BLaER1 treated with 17β-estradiol and CSF1 and Interleukin-3, amounts not matched to agents 10 nM and 100 nM (cell line): ENCODE results near the gene ZNF624.

Source experiments
- H3K27ac ChIP-seq, 11 experiments: shearing (Covaris generic); formaldehyde crosslinking; 2 replicates each; pipeline ENCODE4 v1.8.1; 2022
- H3K27me3 ChIP-seq, 11 experiments: shearing (Covaris generic); formaldehyde crosslinking; 2 replicates each; pipeline ENCODE4 v1.8.1; 2022
- H3K36me3 ChIP-seq, 11 experiments: shearing (Covaris generic); formaldehyde crosslinking; 2 replicates each; pipeline ENCODE4 v1.8.1; 2022
- H3K4me1 ChIP-seq, 10 experiments: shearing (Covaris generic); formaldehyde crosslinking; 2 replicates each; pipeline ENCODE4 v1.8.1; 2022
- H3K4me2 ChIP-seq, 11 experiments: shearing (Covaris generic); formaldehyde crosslinking; 2 replicates each; pipeline ENCODE4 v1.8.1; 2022
- H3K4me3 ChIP-seq, 10 experiments: shearing (Covaris generic); formaldehyde crosslinking; 2 replicates each; pipeline ENCODE4 v1.8.1; 2022
- H3K9ac ChIP-seq, 11 experiments: shearing (Covaris generic); formaldehyde crosslinking; 2 replicates each; pipeline ENCODE4 v1.8.1; 2022
- H3K9me3 ChIP-seq, 11 experiments: shearing (Covaris generic); formaldehyde crosslinking; replicated peaks in 1 of 11; 2 replicates each; pipeline ENCODE4 v1.8.1; 2022
- H4K20me1 ChIP-seq, 11 experiments: shearing (Covaris generic); formaldehyde crosslinking; 2 replicates each; pipeline ENCODE4 v1.8.1; 2022
- Cebpa-rat ChIP-seq, 11 experiments: shearing (Covaris generic); IDR thresholded peaks; 2 replicates each; pipeline ENCODE4 v1.8.1; 2022

Gene ZNF624

GRCh38 chr17:16662936-16663335 is 9.3 kb upstream of the ZNF624 start:
- H3K9me3 ChIP-seq = peaks cover 7 to 16% (median 9%) of the 10 kb centered on the region in 11 experiments; a peak in 21 of 22 replicates
- no peak overlapping the region for H3K27ac ChIP-seq
- H3K4me2 ChIP-seq = no peak overlapping the region
- TF ChIP-seq Cebpa-rat (IDR thresholded peaks at IDR 0.05) = no peak
- no peaks in the 10 kb centered on the region for H4K20me1 ChIP-seq
- H3K9ac ChIP-seq = no peak overlapping the region
- no peaks in the 10 kb centered on the region for H3K36me3 ChIP-seq
- peaks cover 6 to 22% (median 18%) of the 10 kb centered on the region in 10 experiments; a peak in 19 of 20 replicates for H3K4me1 ChIP-seq
- peaks cover 11 to 15% (median 13%) of the 10 kb centered on the region in 11 experiments for H3K27me3 ChIP-seq
- H3K4me3 ChIP-seq = no peak overlapping the region

- Histone ChIP-seq H3K9ac (no peak overlapping the region), H3K36me3 (no peaks in the 10 kb centered on the region), H3K9me3 (peaks cover 9 to 26% (median 18%) of the 10 kb centered on the region in 11 experiments; a peak in 21 of 22 replicates), H3K27ac (no peak overlapping the region), H3K4me2 (no peak overlapping the region), H4K20me1 (no peaks in the 10 kb centered on the region), H3K4me1 (peaks cover 0 to 10% (median 7%) of the 10 kb centered on the region in 10 experiments; a peak in 15 of 20 replicates), H3K4me3 (no peak overlapping the region), H3K27me3 (0 out of 22 replicates have a peak, but pooled peaks cover 0 to under 1% (median 0%) of the 10 kb centered on the region in 11 experiments)
- no peak for TF ChIP-seq Cebpa-rat (IDR thresholded peaks at IDR 0.05)
Observed at GRCh38 chr17:16661217-16661616, 7.6 kb upstream of the ZNF624 start.

- Histone ChIP-seq H3K27me3 (no peaks in the 10 kb centered on the region), H3K9me3 (peaks cover 1 to 44% (median 18%) of the 10 kb centered on the region in 11 experiments; a peak in 20 of 22 replicates), H3K36me3 (peaks cover 2 to 34% (median 21%) of the 10 kb centered on the region in 11 experiments; a peak in 20 of 22 replicates), H4K20me1 (no peaks in the 10 kb centered on the region), H3K4me3 (peak overlapping the region; percentile 74 to 95 (median 86)), H3K9ac (peak overlapping the region; percentile 83 to 92 (median 89)), H3K27ac (peak overlapping the region; percentile 78 to 89 (median 84)), H3K4me2 (peak overlapping the region; percentile 84 to 94 (median 91)), H3K4me1 (peaks cover 7 to 12% (median 9%) of the 10 kb centered on the region in 10 experiments; a peak in 17 of 20 replicates)
- no peak for TF ChIP-seq Cebpa-rat (IDR thresholded peaks at IDR 0.05)
Observed at GRCh38 chr17:16652847-16653366, 743 bp downstream of the ZNF624 start.

- Histone ChIP-seq H3K27ac (no peak overlapping the region), H3K9me3 (peaks cover 0 to 44% (median 11%) of the 10 kb centered on the region in 11 experiments; a peak in 14 of 22 replicates), H4K20me1 (no peaks in the 10 kb centered on the region), H3K36me3 (peaks cover 6 to 41% (median 26%) of the 10 kb centered on the region in 11 experiments; a peak in 21 of 22 replicates), H3K4me1 (peaks cover 7 to 12% (median 9%) of the 10 kb centered on the region in 10 experiments; a peak in 17 of 20 replicates), H3K9ac (peak overlapping the region in 1 of 11 experiments; percentile 88; a peak in 1 of 22 replicates), H3K27me3 (no peaks in the 10 kb centered on the region), H3K4me2 (peak overlapping the region; percentile 84 to 94 (median 91)), H3K4me3 (peak overlapping the region in 4 of 10 experiments; percentile 74 to 95 (median 88); a peak in 4 of 20 replicates)
- TF ChIP-seq Cebpa-rat (IDR thresholded peaks at IDR 0.05) = no peak
Observed at GRCh38 chr17:16652252-16652651, 1.4 kb downstream of the ZNF624 start.

- Histone ChIP-seq H3K4me1 (peaks cover 7 to 12% (median 9%) of the 10 kb centered on the region in 10 experiments; a peak in 17 of 20 replicates), H4K20me1 (no peaks in the 10 kb centered on the region), H3K27me3 (no peaks in the 10 kb centered on the region), H3K4me2 (no peak overlapping the region), H3K27ac (no peak overlapping the region), H3K9ac (no peak overlapping the region), H3K36me3 (peaks cover 19 to 68% (median 46%) of the 10 kb centered on the region in 11 experiments; a peak in 21 of 22 replicates), H3K4me3 (no peak overlapping the region), H3K9me3 (peaks cover 9 to 58% (median 17%) of the 10 kb centered on the region in 11 experiments; a peak in 20 of 22 replicates)
- no peak for TF ChIP-seq Cebpa-rat (IDR thresholded peaks at IDR 0.05)
Observed at GRCh38 chr17:16649585-16649984, 4.1 kb downstream of the ZNF624 start.

GRCh38 chr17:16639438-16639837 is 14.2 kb downstream of the ZNF624 start:
- Histone ChIP-seq H3K27me3 (no peaks in the 10 kb centered on the region), H3K27ac (no peak overlapping the region), H3K9me3 (peaks cover 61 to 95% (median 84%) of the 10 kb centered on the region in 11 experiments), H3K4me2 (no peak overlapping the region), H3K36me3 (peaks cover 53 to 87% (median 60%) of the 10 kb centered on the region in 11 experiments), H3K9ac (no peak overlapping the region), H3K4me1 (no peaks in the 10 kb centered on the region), H3K4me3 (no peak overlapping the region), H4K20me1 (no peaks in the 10 kb centered on the region)
- TF ChIP-seq Cebpa-rat (IDR thresholded peaks at IDR 0.05) = no peak

- peaks cover 79 to 90% (median 85%) of the 10 kb centered on the region in 11 experiments for H3K36me3 ChIP-seq
- no peak overlapping the region for H3K4me2 ChIP-seq
- peak overlapping the region in 6 of 10 experiments; percentile 4 to 45 (median 21); a peak in 9 of 20 replicates for H3K4me3 ChIP-seq
- H3K9me3 ChIP-seq = peaks cover 99 to 100% (median 100%) of the 10 kb centered on the region in 11 experiments
- no peak for TF ChIP-seq Cebpa-rat (IDR thresholded peaks at IDR 0.05)
- H3K27ac ChIP-seq = no peak overlapping the region
- H3K27me3 ChIP-seq = no peaks in the 10 kb centered on the region
- no peaks in the 10 kb centered on the region for H4K20me1 ChIP-seq
- no peak overlapping the region for H3K9ac ChIP-seq
- no peaks in the 10 kb centered on the region for H3K4me1 ChIP-seq
Observed at GRCh38 chr17:16623282-16623681, 30.4 kb downstream of the ZNF624 start.

- no peak overlapping the region for H3K4me2 ChIP-seq
- no peak overlapping the region for H3K27ac ChIP-seq
- no peaks in the 10 kb centered on the region for H4K20me1 ChIP-seq
- peaks cover 99 to 100% (median 100%) of the 10 kb centered on the region in 11 experiments for H3K9me3 ChIP-seq
- no peak for TF ChIP-seq Cebpa-rat (IDR thresholded peaks at IDR 0.05)
- no peak overlapping the region for H3K9ac ChIP-seq
- peak overlapping the region in 5 of 10 experiments; percentile 1 to 45 (median 12); a peak in 6 of 20 replicates for H3K4me3 ChIP-seq
- H3K36me3 ChIP-seq = peaks cover 74 to 88% (median 79%) of the 10 kb centered on the region in 11 experiments
- H3K27me3 ChIP-seq = no peaks in the 10 kb centered on the region
- H3K4me1 ChIP-seq = no peaks in the 10 kb centered on the region
Observed at GRCh38 chr17:16622540-16623277, 30.9 kb downstream of the ZNF624 start.

- Histone ChIP-seq H3K4me1 (no peaks in the 10 kb centered on the region), H3K27me3 (no peaks in the 10 kb centered on the region), H3K4me2 (no peak overlapping the region), H4K20me1 (no peaks in the 10 kb centered on the region), H3K9me3 (peaks cover 88 to 100% (median 95%) of the 10 kb centered on the region in 11 experiments), H3K36me3 (peaks cover 25 to 40% (median 28%) of the 10 kb centered on the region in 11 experiments), H3K4me3 (no peak overlapping the region), H3K9ac (no peak overlapping the region), H3K27ac (no peak overlapping the region)
- TF ChIP-seq Cebpa-rat (IDR thresholded peaks at IDR 0.05) = no peak
Observed at GRCh38 chr17:16617481-16618060, 36.1 kb downstream of the ZNF624 start.
